Tongue (tissue), 2 donors: ENCODE data around the gene SAMD5. TPM values are rescaled to one million over a fixed set of nuclear protein-coding genes. Genes with fewer than 3 reads are reported as not detected.
"Not testable (repeated sequence)": the region's sequence is repeated elsewhere in the genome, so short reads cannot be mapped to it uniquely, and the experiment has no call there.

ENCODE experiments used
- DNase-seq: peaks from one replicate; pipeline ENCODE4 v3.0.0-alpha.2; 2015
- total RNA-seq: library from RNA; depleted of rRNA; stranded (reverse); fragments of >200 nt; gene quantifications from one replicate; pipeline ENCODE4 v1.2.3, GENCODE V29; 2014

The SAMD5 gene
- total RNA-seq, 1 donor from 2014 or later, result 9.5 TPM

DNA sequence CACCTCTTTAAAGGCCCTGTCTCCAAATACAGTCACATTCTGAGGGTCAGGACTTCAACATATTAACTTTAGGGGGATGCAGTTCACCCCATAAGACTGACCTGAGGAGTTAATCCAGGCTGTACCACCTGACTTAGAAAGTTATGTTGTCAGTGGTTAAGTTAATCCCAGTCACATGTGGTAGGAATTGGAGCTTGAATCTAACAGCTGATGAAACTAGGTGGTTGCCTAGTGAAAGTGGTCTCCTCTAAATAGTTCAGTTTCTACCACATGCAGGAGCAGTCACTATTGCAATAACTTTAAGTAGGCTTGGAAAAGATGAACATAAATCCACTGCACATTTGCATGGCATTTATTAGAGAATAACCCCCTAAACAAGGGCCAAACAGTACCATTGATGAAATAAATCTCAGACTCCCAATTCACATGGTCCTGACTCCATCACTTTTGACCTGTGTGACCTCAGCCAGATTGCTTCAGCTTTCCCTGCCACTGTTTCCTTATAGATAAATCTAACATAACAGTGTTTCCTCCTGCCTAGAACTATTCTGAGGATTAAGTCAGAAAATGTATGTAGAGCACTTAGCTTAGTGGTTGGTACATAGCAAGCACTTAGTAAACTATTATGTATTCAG lies 20.1 kb downstream of the SAMD5 start:
- peak; percentile 21 for DNase-seq

DNA sequence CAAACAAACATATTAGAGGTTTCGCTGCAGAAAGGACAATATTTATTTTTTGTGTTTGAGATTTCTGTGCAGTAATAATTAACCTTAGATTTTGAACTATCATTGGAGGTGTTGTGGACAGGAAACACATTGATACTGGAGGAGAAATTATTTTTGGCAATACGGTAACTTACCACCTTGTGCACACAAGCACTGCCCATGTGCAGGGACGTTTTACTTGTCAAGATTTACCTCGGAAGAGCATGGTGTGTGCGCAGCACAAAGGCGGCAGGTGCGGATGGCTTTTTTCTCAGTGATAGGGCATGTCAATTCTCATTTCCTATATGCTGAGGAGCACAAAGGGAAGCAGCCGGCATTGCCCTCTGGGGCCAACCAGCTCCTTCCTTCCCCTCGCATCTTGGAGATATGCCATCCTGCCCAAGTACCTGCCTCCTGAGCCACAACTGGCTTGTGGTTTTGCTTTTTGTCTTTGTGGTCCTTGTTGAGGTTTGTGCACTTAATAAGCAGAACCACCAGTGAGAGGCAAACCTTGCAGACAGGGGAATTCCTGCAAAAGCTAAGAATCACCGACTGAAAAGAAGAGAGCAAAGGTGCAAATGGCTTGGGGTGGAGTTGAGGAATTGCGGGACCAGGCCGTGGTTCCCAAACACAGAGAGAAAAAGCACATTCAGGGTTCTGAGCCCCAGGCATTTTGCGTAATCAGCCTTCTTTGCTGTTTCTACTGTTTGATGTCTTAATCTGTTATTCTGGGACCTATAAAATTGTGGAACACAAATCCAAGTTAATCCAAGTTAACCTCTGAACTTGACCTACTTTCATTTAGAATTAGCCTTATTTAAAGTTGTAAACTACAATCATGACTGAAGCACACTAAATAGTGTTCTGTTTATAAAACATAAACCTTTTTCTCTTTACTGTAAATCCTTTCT lies 21.9 kb downstream of the SAMD5 start:
- no peak for DNase-seq

DNA sequence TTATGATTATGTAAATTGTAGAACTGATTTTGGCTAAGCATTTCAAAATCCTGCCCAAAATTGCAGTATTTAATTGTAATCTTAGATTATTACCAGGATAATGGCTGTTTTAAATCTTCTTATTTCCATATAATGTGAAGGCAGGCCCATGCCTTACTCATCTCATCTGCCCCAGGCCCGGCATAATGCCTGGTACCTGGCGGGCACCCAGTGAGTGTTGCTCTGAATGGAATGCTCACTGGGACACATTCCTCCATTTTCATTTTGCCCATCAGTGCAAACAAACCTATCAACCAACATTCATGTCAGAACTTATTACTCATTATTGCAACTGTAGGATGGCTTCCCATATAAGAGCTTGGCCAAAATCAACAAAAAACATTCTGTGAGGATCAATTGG lies 22.8 kb downstream of the SAMD5 start:
- no peak for DNase-seq

DNA sequence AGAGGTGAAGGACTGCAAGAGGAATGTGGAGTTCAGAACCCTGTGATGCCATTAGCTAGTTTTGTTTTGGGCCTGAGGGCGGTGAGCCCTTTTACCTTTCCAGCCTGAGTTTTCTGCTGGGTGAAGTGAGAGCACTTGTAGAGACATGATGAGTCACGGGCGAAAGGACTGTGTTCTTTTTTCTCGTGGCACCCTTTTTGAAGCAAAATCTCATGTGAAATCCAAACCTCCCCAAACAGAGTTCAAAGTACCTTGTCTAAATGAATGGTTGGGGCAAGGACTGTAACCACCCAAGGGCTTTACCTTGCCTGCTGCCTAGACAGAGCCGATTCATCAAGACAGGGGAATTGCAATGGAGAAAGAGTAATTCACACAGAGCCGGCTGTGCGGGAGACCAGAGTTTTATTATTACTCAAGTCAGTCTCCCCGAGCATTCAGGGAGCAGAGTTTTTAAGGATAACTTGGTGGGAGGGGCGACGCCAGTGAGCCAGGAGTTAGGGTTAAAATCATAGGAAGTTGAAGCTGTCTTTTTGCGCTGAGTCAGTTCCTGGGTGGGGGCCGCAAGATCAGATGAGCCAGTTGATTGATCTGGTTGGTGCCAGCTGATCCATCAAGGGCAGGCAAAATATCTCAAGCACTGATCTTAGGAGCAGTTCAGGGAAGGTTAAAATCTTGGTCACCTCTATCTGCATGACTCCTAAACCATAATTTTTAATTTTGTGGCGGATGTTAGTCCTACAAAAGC lies 25.8 kb downstream of the SAMD5 start:
- no peak for DNase-seq

DNA sequence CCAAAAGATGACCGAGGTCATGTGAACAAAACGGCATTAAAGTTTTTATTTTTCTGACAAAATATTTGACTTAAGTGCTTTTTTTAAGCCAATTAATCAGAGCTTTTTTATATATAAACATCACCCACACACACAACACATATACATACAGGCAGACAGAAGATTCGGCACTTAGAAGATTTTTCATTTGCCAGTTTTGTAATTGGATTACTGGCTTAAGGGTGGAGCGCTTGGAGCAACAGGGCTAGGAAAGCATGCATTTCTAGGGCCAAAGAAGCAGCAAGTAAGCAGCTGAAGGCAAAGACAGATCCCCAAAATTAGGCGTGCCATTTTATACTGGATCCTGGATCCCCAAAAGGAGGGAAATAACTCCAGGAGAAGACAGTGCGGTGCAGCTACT lies 30.3 kb downstream of the SAMD5 start:
- no peak for DNase-seq

DNA sequence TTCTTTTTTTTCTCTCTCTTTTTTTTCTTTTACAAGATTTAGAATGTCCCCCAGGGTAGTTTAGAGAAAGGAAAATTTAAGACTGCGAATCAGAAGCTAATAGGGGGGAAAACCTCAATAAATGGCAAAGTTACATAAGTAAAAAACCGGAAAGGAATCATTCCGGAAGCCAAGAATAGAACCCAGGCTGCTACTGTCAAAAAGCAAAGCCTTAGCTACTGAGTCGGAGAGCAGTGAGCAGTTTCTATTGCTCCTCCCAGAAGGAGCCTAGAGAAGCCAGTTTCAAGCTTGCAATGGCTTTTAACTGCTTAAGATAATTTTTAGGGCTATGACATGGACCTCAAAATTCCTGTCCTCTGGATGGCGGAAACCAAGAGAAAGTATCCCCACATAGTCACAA lies 31.6 kb downstream of the SAMD5 start:
- DNase-seq, result no peak

DNA sequence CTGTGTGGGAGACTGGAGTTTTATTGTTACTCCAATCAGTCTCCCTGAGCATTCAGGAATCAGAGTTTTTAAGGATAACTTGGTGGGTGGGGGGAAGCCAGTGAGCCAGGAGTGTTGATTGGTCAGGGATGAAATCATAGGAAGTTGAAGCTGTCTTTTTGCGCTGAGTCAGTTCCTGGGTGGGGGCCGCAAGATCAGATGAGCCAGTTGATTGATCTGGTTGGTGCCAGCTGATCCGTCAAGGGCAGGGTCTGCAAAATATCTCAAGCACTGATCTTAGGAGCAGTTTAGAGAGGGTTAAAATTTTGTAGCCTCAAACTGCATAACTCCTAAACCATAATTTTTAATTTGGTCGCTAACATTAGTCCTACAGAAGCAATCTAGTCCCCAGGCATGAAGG lies 33.9 kb downstream of the SAMD5 start:
- DNase-seq, result not testable (repeated sequence)

DNA sequence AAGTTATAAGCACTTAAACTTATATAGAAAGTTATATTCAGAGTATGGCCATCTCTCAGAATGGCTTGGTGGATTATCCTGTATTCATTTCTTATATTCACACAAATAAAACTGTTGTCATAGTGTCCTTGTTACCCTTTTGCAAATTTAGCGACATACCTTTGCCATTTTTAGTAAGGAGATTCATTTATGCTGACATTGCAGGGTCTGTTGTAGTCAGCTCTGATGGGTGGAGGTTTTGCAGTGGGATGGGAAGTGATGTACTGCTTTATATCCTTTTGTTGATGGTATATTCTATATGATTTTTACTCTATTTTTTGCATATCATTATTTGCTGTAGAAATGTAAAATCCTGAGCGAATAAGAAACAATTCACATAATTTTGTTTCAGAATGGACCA lies 35.9 kb downstream of the SAMD5 start:
- DNase-seq, result no peak

DNA sequence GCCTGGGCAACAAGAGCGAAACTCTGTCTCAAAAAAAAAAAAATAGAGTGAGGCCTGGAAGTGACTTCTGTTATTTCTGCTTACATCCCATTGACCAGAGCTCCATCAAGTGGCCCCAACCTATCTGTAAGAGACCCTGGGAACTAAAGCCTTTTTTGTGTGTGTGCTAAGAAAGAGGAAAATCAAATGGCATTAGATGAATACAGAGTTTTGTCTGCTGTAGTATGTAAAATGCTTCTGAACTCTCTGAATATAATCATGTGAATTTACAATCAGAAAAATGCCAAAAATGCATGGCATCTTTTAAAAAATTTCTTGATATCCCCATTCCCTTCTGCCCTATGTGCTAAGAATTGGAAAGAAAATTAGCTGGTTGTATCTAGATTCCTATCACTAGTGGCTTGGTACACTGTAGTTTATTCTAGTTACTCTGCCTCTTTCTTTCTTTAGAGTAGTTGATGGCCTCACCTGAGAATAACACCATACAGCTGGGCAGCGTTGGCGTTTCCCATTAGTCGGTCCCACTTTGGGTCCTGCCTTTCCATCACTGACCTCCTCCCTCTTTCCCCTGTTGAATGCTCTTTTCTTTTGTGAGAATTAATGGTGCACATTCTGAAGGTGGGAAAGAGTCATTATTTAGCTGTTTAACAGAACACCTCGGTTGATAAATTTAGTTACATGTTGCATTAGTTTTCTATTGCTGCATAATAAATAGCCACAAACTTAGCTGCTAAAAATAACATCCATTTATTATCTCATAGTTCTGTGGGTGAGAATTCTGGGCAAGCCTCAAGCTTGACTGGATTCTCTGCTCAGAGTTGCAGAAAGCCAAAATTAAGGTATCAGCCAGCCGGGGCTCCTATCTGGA lies 38.2 kb downstream of the SAMD5 start:
- no peak for DNase-seq

DNA sequence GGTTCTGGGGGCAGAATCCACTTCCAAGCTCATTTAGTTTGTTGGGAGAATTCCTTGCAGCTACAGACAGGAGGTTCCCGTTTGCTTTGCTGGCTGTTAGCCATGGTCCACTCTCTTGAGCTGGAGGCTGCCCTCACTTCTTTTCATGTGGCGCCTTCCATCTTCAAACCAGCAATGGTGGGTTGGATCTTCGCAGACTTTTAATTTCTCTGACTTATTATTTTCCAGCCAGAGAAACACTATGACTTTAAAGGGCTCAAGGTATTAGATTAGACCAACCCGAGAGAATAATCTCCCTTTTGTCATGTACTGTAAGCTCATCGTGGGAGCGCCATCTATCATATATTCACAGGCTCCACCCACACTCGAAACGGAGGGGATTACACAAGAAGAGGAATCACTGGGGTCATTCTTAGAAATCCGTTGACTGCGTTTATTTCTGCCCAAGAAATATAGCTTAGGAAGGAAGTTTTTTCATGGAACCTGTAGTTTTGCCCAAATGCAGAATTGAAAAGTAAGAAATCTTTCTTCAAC lies 38.9 kb downstream of the SAMD5 start:
- no peak for DNase-seq

DNA sequence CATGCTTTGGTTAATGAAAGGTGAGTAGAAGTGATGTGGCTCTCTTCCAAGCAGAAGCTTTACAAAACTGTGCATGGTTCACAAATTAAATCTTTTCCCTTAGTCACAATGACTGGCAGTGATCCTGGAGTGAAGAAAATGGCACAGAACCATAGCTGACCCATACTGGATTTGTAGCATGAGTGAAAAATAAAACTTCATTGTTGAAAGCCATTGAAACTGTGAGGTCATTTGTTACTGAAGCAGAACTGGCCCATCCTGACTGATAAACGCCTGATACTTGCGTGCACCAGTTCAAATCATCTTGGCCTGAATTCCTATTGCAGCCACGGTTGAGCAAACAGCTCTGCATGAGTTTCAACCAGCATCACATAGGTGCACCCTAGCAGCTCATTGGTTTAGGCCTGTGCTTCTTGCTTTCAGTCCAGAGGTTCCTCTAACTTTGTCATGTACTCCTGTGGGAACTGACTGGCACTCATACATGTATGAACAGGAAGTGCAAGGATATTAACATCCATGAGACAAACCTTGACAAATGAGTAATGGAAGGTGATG lies 40.5 kb downstream of the SAMD5 start:
- DNase-seq, result no peak

DNA sequence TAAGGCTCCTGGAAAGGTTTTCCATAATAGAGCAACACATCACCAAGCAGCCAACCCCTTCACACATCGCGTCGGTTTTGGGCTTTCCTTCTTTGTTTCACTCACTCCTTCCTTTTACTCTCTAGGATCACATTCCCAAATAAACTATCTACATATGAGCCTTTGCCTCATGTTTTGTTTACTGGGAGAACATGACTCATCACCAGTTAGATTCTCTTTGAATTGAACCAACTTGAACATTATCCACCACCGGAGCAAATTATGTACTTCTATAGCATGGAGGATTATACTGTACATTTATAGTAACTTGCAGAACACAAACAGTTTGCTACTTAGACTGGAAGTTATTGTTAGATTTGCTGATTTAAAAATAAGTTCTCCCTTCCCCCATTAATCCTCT lies 41.0 kb downstream of the SAMD5 start:
- DNase-seq, result no peak

DNA sequence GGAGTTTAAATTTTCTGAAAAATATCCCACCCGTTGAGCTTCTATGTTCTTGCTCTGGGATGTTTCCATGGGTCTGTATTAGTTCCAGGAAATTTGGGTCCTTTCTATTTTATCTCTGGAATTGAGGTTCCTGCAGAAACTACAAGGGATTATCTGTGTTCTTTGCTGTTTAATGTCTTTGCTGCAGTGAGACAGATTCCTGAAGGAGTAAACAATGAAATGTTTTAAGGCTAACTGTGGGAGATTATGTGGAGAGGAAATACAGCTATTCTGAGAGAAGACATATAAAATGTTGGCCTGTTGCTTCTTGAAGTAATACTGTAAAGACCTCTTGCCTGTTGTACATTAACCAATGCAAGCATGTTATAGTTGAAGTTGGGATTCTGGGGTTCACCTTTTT lies 43.5 kb downstream of the SAMD5 start:
- DNase-seq, result no peak

DNA sequence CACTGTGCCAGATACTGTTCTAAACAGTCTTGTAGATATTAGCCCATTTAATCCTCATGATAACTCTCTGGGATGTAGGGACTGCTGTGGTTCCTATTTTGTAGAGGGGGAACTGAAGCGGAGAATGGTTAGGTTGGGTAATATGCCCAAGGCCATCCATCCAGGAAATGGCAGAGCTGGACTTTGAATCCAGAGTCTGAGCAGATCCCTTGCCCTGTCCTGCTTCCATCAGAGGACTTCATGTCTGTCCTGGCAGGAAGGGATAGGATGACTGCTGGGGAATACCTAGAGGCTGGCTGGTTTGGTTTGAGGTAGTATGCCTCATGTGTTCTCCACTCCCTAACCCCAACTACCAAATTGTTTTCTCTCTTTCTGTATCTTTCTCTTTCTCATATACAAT lies 44.6 kb downstream of the SAMD5 start:
- no peak for DNase-seq

DNA sequence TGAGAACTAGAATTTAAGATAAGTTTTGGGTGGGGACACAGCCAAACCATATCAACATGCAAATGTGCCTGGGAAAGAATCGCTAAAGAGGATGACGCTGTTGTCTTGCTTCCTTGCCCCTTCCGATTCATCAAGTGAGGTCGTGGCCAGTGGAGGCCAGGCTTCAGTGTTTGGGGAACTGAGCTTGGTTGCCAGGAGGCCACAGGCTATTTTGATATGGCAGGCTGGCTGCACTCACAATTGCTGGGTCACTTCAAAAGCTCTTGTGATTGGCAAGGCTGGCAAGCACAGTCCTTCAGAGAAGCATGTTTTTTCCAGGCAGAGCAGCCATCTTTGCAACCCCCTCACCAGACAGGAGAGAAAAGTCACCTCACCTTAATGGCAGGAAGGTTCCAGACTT lies 45.8 kb downstream of the SAMD5 start:
- DNase-seq, result no peak

DNA sequence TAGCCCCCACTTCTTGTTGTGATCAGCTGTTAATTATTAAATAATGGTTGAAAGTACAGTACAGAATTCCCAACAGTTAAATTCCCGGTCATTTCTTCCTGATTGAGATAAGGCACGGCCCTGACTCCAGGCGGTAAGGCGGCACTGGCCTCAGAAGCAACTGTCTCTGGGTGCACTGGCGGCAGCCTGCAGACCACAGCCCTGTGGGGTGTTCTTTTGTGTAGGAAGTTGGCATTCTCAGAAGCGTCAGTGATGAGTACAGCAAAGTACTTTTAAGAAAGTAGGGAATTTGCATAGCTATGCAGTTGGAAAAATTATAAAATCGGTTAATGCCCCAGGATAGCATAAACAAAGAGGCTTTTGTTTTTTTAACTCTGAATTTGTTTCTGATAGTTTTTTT lies 50.5 kb downstream of the SAMD5 start:
- no peak for DNase-seq

DNA sequence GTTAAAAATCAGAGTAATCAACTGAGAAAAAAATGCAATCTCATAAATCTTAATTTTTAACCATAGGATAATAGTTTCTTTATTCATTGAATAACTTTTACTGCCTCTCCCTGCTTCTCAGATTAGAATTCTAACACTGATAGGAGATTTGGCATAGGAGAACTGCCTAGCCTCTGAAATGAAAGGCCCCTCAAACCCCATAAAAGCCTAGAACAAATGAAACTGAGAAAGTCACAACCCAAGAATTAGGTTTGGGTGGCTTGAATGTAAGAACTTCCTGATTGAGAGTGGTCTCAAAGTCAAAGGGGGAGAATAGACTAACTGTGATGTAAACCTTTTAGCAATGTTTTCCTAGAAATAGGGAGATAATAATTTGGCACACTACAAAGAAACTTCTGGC lies 52.2 kb downstream of the SAMD5 start:
- DNase-seq, result no peak

DNA sequence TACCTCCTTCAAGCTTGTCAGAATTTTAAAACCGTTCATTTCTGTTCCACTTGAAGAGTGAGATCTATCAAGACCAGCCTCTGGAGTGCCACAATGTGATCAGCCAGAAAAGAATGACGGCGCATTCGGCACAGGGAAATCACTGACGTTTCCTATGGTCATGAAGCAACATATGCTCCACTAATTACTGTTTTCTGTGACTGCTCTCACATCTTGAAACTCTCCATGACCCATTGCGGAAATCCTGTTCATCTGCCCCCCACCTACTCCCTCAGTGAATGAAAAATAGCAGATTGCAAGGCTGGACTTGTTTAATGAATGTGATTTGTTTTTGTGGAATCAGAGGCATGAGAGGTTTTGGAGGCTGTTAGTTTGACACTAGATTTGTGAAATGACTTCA lies 53.2 kb downstream of the SAMD5 start:
- DNase-seq, result no peak

DNA sequence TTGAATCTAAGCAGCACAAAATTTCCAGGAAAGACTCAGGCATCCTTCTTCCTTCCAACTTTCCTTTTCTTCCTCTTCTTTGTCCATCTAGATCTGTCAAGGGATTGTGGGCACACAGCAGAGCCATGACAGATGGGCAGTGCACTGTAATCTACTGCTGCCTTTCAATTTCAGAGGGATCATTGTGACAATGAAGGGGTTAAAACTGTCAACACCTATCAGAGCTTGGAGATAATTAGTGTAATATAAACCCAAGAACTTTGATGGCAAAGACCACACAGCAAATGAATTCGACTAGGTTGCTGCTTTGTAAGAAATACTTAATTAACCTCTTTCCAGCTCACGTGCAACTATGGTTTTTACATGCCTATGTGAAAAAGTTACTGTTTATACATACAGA lies 55.0 kb downstream of the SAMD5 start:
- no peak for DNase-seq

DNA sequence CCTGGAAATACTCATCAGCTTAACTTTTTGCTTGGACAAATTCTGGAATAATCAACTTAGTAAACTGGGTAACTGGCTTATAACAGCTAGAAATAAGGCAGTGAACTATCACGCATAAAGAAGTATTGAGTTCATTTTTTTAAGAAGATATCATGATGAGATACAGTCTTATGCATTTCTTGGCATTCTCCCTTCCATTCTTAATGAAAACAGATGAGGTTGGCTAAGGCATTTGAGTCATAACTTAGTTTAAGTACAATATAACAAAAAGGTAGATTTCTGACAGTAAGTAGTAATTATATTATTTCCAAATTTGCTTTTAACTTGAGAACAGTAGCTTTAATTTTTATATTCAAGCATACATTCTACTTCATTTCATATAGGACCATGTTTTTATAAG lies 56.1 kb downstream of the SAMD5 start:
- DNase-seq, result no peak

DNA sequence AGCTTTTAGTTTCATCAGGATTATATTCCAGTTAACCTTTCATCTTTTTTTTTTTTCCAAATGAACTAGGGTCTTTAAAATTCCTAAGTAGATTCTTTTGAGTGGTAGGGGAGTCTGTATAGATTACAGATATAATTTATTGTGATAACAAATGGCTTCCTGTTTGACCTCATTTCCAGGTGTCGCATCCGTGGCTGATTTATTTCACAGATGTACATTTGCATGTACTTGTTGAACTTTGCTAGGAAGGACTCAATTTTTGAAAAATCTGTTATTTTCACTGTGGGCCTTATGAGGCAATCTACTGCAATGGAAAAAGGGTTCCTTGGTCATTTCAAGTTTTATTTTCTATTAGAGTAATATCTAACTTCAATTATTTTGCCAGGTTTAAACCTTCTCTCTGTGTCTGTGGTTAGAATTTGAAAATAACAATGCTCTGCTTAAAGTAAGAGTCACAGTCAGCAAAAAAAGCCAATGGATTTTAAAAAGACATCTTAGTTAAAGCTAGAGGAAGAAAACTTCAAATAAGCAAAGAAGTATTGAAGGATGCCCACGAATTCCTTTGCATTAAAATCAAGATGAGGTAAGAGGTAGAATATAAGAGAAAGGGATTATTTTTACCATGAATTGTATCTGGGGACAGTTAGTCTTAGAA lies 57.9 kb downstream of the SAMD5 start:
- DNase-seq, result no peak
